ENCODE data around the gene ASS1.
A peak's percentile ranks its signal among the peaks of the same experiment; 100 is the strongest.
"Not testable (repeated sequence)": the region's sequence is repeated elsewhere in the genome, so short reads cannot be mapped to it uniquely, and the experiment has no call there.

Gene ASS1

GRCh38 chr9:130444565-130445221 lies at the start of gene ASS1:
Gene ASS1, plus strand, starts transcription at chr9:130444961. Its CDS starts 7,268 bp downstream, at chr9:130452229.
- DNase-seq, result peak; percentile 32

- DNase-seq, result no peak
These were observed 48.8 kb upstream of the ASS1 start for GRCh38 chr9:130395810-130396435.

GRCh38 chr9:130396581-130396980 lies 48.2 kb upstream of the ASS1 start:
- no peak for DNase-seq

- DNase-seq, result no peak
These were observed 46.1 kb upstream of the ASS1 start for GRCh38 chr9:130398487-130399240.

- no peak for DNase-seq
These were observed 45.0 kb upstream of the ASS1 start for GRCh38 chr9:130399768-130400167.

- DNase-seq, result no peak
These were observed 43.9 kb upstream of the ASS1 start for GRCh38 chr9:130400870-130401269.

- DNase-seq, result not testable (repeated sequence)
These were observed 43.0 kb upstream of the ASS1 start for GRCh38 chr9:130401742-130402141.

- no peak for DNase-seq
These were observed 42.5 kb upstream of the ASS1 start for GRCh38 chr9:130402243-130402642.

GRCh38 chr9:130402645-130403440 lies 41.9 kb upstream of the ASS1 start:
- no peak for DNase-seq

- DNase-seq, result no peak
These were observed 39.0 kb upstream of the ASS1 start for GRCh38 chr9:130405657-130406257.

GRCh38 chr9:130406278-130406895 lies 38.4 kb upstream of the ASS1 start:
- DNase-seq, result no peak

GRCh38 chr9:130407916-130408663 lies 36.7 kb upstream of the ASS1 start:
- DNase-seq, result no peak

GRCh38 chr9:130408669-130409068 lies 36.1 kb upstream of the ASS1 start:
- no peak for DNase-seq

GRCh38 chr9:130409246-130409645 lies 35.5 kb upstream of the ASS1 start:
- DNase-seq, result no peak

- DNase-seq, result no peak
These were observed 34.3 kb upstream of the ASS1 start for GRCh38 chr9:130410443-130410842.

- DNase-seq, result no peak
These were observed 33.2 kb upstream of the ASS1 start for GRCh38 chr9:130411566-130411915.

- DNase-seq, result no peak
These were observed 30.6 kb upstream of the ASS1 start for GRCh38 chr9:130414081-130414731.

- DNase-seq, result no peak
These were observed 29.6 kb upstream of the ASS1 start for GRCh38 chr9:130414910-130415746.

- DNase-seq, result no peak
These were observed 27.2 kb upstream of the ASS1 start for GRCh38 chr9:130417602-130418001.

- DNase-seq, result no peak
These were observed 26.0 kb upstream of the ASS1 start for GRCh38 chr9:130418776-130419175.

Data from CD4-positive, alpha-beta T cell treated with Interleukin-21 for 1 hour (primary cell).